Mesodermal cell (in vitro differentiated cells): ENCODE data around the gene ARHGEF28.

Experiments
- H3K27ac ChIP-seq: 2 replicates; pipeline ENCODE4 v1.7.0; 2013; ENCODE audit warnings: mild to moderate bottlenecking, low read depth, low read length, moderate library complexity; ENCODE audit not compliant: severe bottlenecking
- H3K36me3 ChIP-seq: 2 replicates; pipeline ENCODE4 v1.7.1; 2013; ENCODE audit warnings: mild to moderate bottlenecking, low read length, moderate library complexity; ENCODE audit not compliant: control insufficient read depth, insufficient read depth
- H3K4me1 ChIP-seq: one replicate; pipeline ENCODE4 v1.7.1; 2013; ENCODE audit warnings: mild to moderate bottlenecking, low read length; ENCODE audit not compliant: insufficient read depth, control insufficient read depth, poor library complexity, severe bottlenecking
- H3K4me3 ChIP-seq: 2 replicates; pipeline ENCODE4 v1.7.0; 2013; ENCODE audit warnings: low read length, control low read depth, mild to moderate bottlenecking; ENCODE audit not compliant: insufficient read depth, poor library complexity, severe bottlenecking; ENCODE audit errors: extremely low read depth
- H3K9me3 ChIP-seq: 2 replicates; pipeline ENCODE4 v1.7.1; 2013; ENCODE audit warnings: mild to moderate bottlenecking, low read length, moderate library complexity; ENCODE audit not compliant: control insufficient read depth
- WGBS, 2 experiments: methylation state at CpG; one replicate each; pipeline ENCODE4 v1.1.5; 2013; ENCODE audit warnings: missing lambda C conversion rate in 2 of 2; ENCODE audit not compliant: insufficient coverage in 2 of 2; 5-methylcytosine and 5-hydroxymethylcytosine counted together

Gene ARHGEF28

GRCh38 chr5:73640861-73641320 is 14.9 kb downstream of the ARHGEF28 start:
- Histone ChIP-seq H3K36me3 (no peaks in the 10 kb centered on the region), H3K27ac (no peak overlapping the region), H3K9me3 (no peaks in the 10 kb centered on the region), H3K4me3 (no peak overlapping the region), H3K4me1 (peaks cover 21% of the 10 kb centered on the region)
- 67 to 71% methylated on average over 1 of the region's 1 CpG for WGBS, 2 experiments

- H3K27ac ChIP-seq = no peak overlapping the region
- H3K9me3 ChIP-seq = no peaks in the 10 kb centered on the region
- H3K4me3 ChIP-seq = no peak overlapping the region
- no peaks in the 10 kb centered on the region for H3K36me3 ChIP-seq
- WGBS, 2 experiments = 74 to 94% methylated on average over 3 to 4 of the region's 5 CpGs
- H3K4me1 ChIP-seq = peaks cover 21% of the 10 kb centered on the region
Measured at GRCh38 chr5:73641811-73642210, 15.8 kb downstream of the ARHGEF28 start.

- 84 to 95% methylated on average over 3 to 4 of the region's 4 CpGs for WGBS, 2 experiments
- H3K4me1 ChIP-seq = peaks cover 21% of the 10 kb centered on the region
Measured at GRCh38 chr5:73642344-73642743, 16.3 kb downstream of the ARHGEF28 start.

GRCh38 chr5:73644385-73644963 is 18.5 kb downstream of the ARHGEF28 start:
- 75 to 79% methylated on average over 3 of the region's 3 CpGs for WGBS, 2 experiments
- no peaks in the 10 kb centered on the region for H3K36me3 ChIP-seq
- H3K4me3 ChIP-seq = no peak overlapping the region
- no peaks in the 10 kb centered on the region for H3K9me3 ChIP-seq
- peaks cover 14% of the 10 kb centered on the region for H3K4me1 ChIP-seq
- no peak overlapping the region for H3K27ac ChIP-seq

More at GRCh38 chr5:73642344-73642743, 16.3 kb downstream of the ARHGEF28 start:
- Histone ChIP-seq H3K9me3 (no peaks in the 10 kb centered on the region), H3K36me3 (no peaks in the 10 kb centered on the region), H3K4me3 (no peak overlapping the region), H3K27ac (no peak overlapping the region)

- H3K4me1 ChIP-seq = no peaks in the 10 kb centered on the region
- H3K27ac ChIP-seq = no peak overlapping the region
- H3K36me3 ChIP-seq = no peaks in the 10 kb centered on the region
- no peak overlapping the region for H3K4me3 ChIP-seq
- no peaks in the 10 kb centered on the region for H3K9me3 ChIP-seq
Measured at GRCh38 chr5:73647721-73648120, 21.7 kb downstream of the ARHGEF28 start.

- H3K9me3 ChIP-seq = no peaks in the 10 kb centered on the region
- no peaks in the 10 kb centered on the region for H3K4me1 ChIP-seq
- H3K4me3 ChIP-seq = no peak overlapping the region
- no peak overlapping the region for H3K27ac ChIP-seq
- no CpG with 5 or more reads among the region's 1 CpG for WGBS, 2 experiments
- H3K36me3 ChIP-seq = no peaks in the 10 kb centered on the region
Measured at GRCh38 chr5:73648515-73648914, 22.5 kb downstream of the ARHGEF28 start.

- H3K27ac ChIP-seq = no peak overlapping the region
- H3K9me3 ChIP-seq = no peaks in the 10 kb centered on the region
- no peak overlapping the region for H3K4me3 ChIP-seq
- no peaks in the 10 kb centered on the region for H3K36me3 ChIP-seq
- no peaks in the 10 kb centered on the region for H3K4me1 ChIP-seq
- 79 to 80% methylated on average over 1 of the region's 3 CpGs for WGBS, 2 experiments
Measured at GRCh38 chr5:73649926-73650325, 23.9 kb downstream of the ARHGEF28 start.

GRCh38 chr5:73652391-73652790 is 26.4 kb downstream of the ARHGEF28 start:
- H3K4me3 ChIP-seq = no peak overlapping the region
- H3K27ac ChIP-seq = no peak overlapping the region
- WGBS, 2 experiments = 85% methylated on average over 1 of the region's 2 CpGs; no CpG with 5 or more reads in 1 of the 2 experiments
- H3K4me1 ChIP-seq = no peaks in the 10 kb centered on the region
- H3K9me3 ChIP-seq = no peaks in the 10 kb centered on the region
- H3K36me3 ChIP-seq = no peaks in the 10 kb centered on the region

- Histone ChIP-seq H3K4me3 (no peak overlapping the region), H3K4me1 (no peaks in the 10 kb centered on the region), H3K36me3 (no peaks in the 10 kb centered on the region), H3K9me3 (no peaks in the 10 kb centered on the region), H3K27ac (no peak overlapping the region)
- 69 to 88% methylated on average over 3 of the region's 3 CpGs for WGBS, 2 experiments
Measured at GRCh38 chr5:73654171-73654811, 28.3 kb downstream of the ARHGEF28 start.

GRCh38 chr5:73654819-73655318 is 28.9 kb downstream of the ARHGEF28 start:
- Histone ChIP-seq H3K36me3 (no peaks in the 10 kb centered on the region), H3K4me1 (no peaks in the 10 kb centered on the region), H3K27ac (no peak overlapping the region), H3K4me3 (no peak overlapping the region), H3K9me3 (no peaks in the 10 kb centered on the region)
- 80 to 90% methylated on average over 2 of the region's 2 CpGs for WGBS, 2 experiments

- H3K27ac ChIP-seq = no peak overlapping the region
- WGBS, 2 experiments = 96 to 100% methylated on average over 4 to 5 of the region's 6 CpGs
- H3K4me1 ChIP-seq = no peaks in the 10 kb centered on the region
- no peak overlapping the region for H3K4me3 ChIP-seq
- H3K36me3 ChIP-seq = no peaks in the 10 kb centered on the region
- no peaks in the 10 kb centered on the region for H3K9me3 ChIP-seq
Measured at GRCh38 chr5:73655521-73656160, 29.6 kb downstream of the ARHGEF28 start.
